GM12873 (cell line): ENCODE results near the gene LYSMD1.
A peak's percentile ranks its signal among the peaks of the same experiment; 100 is the strongest.

Experiments used
- CTCF ChIP-seq: IDR thresholded peaks from 2 replicates; pipeline ENCODE4 v1.5.1; 2012; ENCODE audit warnings: low read depth, mild to moderate bottlenecking, moderate library complexity, low read length, control low read depth; ENCODE audit not compliant: insufficient read depth; ENCODE audit errors: missing control alignments

Gene LYSMD1

GRCh38 chr1:151143057-151143435 is 22.7 kb downstream of the LYSMD1 start:
- TF ChIP-seq CTCF = no peak

- no peak for TF ChIP-seq CTCF
Observed at GRCh38 chr1:151142411-151143056, 23.2 kb downstream of the LYSMD1 start.

- no peak for TF ChIP-seq CTCF
Observed at GRCh38 chr1:151137789-151138188, 27.9 kb downstream of the LYSMD1 start.

- TF ChIP-seq CTCF = peak; percentile 11
Observed at GRCh38 chr1:151135433-151136385, 30.0 kb downstream of the LYSMD1 start.

GRCh38 chr1:151134991-151135390 is 30.7 kb downstream of the LYSMD1 start:
- no peak for TF ChIP-seq CTCF

- TF ChIP-seq CTCF = no peak
Observed at GRCh38 chr1:151134396-151134795, 31.3 kb downstream of the LYSMD1 start.

GRCh38 chr1:151133018-151133806 is 32.5 kb downstream of the LYSMD1 start:
- no peak for TF ChIP-seq CTCF
